Measurements from ENCODE around the gene UPK1A. TPM values are rescaled to one million over a fixed set of nuclear protein-coding genes. Genes with fewer than 3 reads are reported as not detected.
A peak's percentile ranks its signal among the peaks of the same experiment; 100 is the strongest.

UPK1A gene
- total and polyA plus RNA-seq, 10 of the 15 experiments (the other 5 are each of a cell fraction or from before 2014, with no cell fraction given): 0.15 to 1.9 (median 0.26) TPM; not detected in 7

GRCh38 chr19:35713506-35713850 is 47.2 kb downstream of the UPK1A start:
- peak overlapping the region; percentile 95 for H3K27ac ChIP-seq (ENCODE audit: control insufficient read depth, insufficient read depth)
- TSS peak; percentile 90 for BruUV-seq (replicated peaks)
- ATAC-seq (no peak), DNase-seq (ENCODE audit: low read depth, low spot score) (no peak), FAIRE-seq (no peak)
- H2AFZ ChIP-seq (ENCODE audit: control insufficient read depth, low read depth, low read length): no peak overlapping the region
- no peaks in the 10 kb centered on the region; a peak in 1 of 4 replicates for H3K36me3 ChIP-seq (ENCODE audit: control insufficient read depth in 2 of 2, insufficient read depth in 2 of 2, low read length in 1 of 2)
- H3K4me1 ChIP-seq (ENCODE audit: control insufficient read depth, insufficient read depth, low read length): peaks cover 43% of the 10 kb centered on the region
- ChIA-PET SMC1A (ENCODE audit: uncharacterized antibody, unreplicated experiment) (interaction anchor here (0.7 to 6.3 kb wide), 8 partner anchors 15 to 336 kb away, joined by 3 to 375 read pairs (median 5); partner anchors contain the start of genes COX6B1, IGFLR1, PSENEN and U2AF1L4), RAD21 (ENCODE audit: unreplicated experiment) (interaction anchor here (1.2 to 6.3 kb wide), 8 partner anchors 14 to 218 kb away, joined by 3 to 430 read pairs (median 11); partner anchors contain the start of genes IGFLR1, LIN37 and ZBTB32), CTCF (interaction anchor here (1.1 to 7.3 kb wide), 9 partner anchors 12 to 196 kb away, joined by 3 to 271 read pairs (median 7); partner anchors contain the start of genes IGFLR1, PSENEN and U2AF1L4), POLR2A (interaction anchor here (0.5 to 12.1 kb wide), 7 partner anchors 14 to 367 kb away, joined by 3 to 516 read pairs (median 11); partner anchors contain the start of genes IGFLR1, LIN37, PSENEN and U2AF1L4)
- TF ChIP-seq ZSCAN29 (IDR thresholded peaks at IDR 0.05) (0 out of 2 replicates have a peak, but pooled peaks have one; percentile 24), CHD1 (IDR thresholded peaks at IDR 0.05; ENCODE audit: low read depth, low read length) (0 out of 2 replicates have a peak, but pooled peaks have one; percentile 0), CEBPB (IDR thresholded peaks at IDR 0.05; ENCODE audit: borderline replicate concordance in 1 of 2, low read depth in 2 of 2, low read length in 2 of 2) (no peak), NKRF (conservative IDR thresholded peaks at IDR 0.05) (0 out of 2 replicates have a peak, but pooled peaks have one; percentile 44), ZNF687 (IDR thresholded peaks at IDR 0.05) (peak; percentile 76; the same call in 1 of the 2 replicates)
- peaks cover 53% of the 10 kb centered on the region for H3K79me2 ChIP-seq (ENCODE audit: control insufficient read depth, insufficient read depth, low read length)
- peak overlapping the region; percentile 99 for H3K4me2 ChIP-seq (ENCODE audit: control insufficient read depth, insufficient read depth)
- peak overlapping the region; percentile 82 for H3K4me3 ChIP-seq
- in situ Hi-C loops (cut with MboI) (no loop called here), intact Hi-C loops (cut with micrococcal nuclease; ENCODE audit: unreplicated experiment) (loop anchor here (5.0 kb wide), 1 partner anchor 189 kb away; the partner anchor contains the start of genes HCST and NFKBID)
- H4K20me1 ChIP-seq (ENCODE audit: control insufficient read depth, insufficient read depth): no peaks in the 10 kb centered on the region
- H3K27me3 ChIP-seq (replicated peaks in 1 of 2; ENCODE audit: control insufficient read depth in 2 of 2, insufficient read depth in 2 of 2, low read length in 1 of 2): no peaks in the 10 kb centered on the region
- peak overlapping the region; percentile 77 for H3K9ac ChIP-seq (ENCODE audit: control insufficient read depth, insufficient read depth, low read length)
- WGBS (ENCODE audit: insufficient coverage, insufficient replicate concordance, low lambda C conversion rate, missing lambda C conversion rate): 0% methylated on average over 2 of the region's 2 CpGs
- H3K9me3 ChIP-seq (replicated peaks; ENCODE audit: control insufficient read depth, insufficient read depth, low read length): no peaks in the 10 kb centered on the region
